ENCODE results near the gene TSPAN18. TPM values are rescaled to one million over a fixed set of nuclear protein-coding genes. Genes with fewer than 3 reads are reported as not detected.
A peak's percentile ranks its signal among the peaks of the same experiment; 100 is the strongest.

The TSPAN18 gene
- total and polyA plus RNA-seq, 2 of the 8 experiments (the other 6 are each of a cell fraction or from before 2014, with no cell fraction given): 5.2 to 10.2 TPM

GRCh38 chr11:44877571-44878497 lies 151.1 kb downstream of the TSPAN18 start:
- ChIA-PET POLR2A (ENCODE audit: partially characterized antibody) (interaction anchor here (1.3 kb wide), 1 partner anchor 15 kb away, joined by 5 read pairs; no protein-coding TSS in a partner anchor), CTCF (ENCODE audit: partially characterized antibody) (interaction anchor here (1.0 to 3.2 kb wide), 3 partner anchors 17 to 92 kb away, joined by 3 to 8 read pairs (median 3); no protein-coding TSS in a partner anchor)
- Histone ChIP-seq H3K4me3 (ENCODE audit: extremely low read depth in 1 of 4, insufficient read depth in 2 of 4, low read depth in 3 of 4, low read length in 4 of 4) (peak overlapping the region in 1 of 4 experiments; percentile 14; a peak in 1 of 8 replicates), H2BK12ac (ENCODE audit: low read depth, low read length) (0 out of 2 replicates have a peak overlapping the region, but pooled peaks have one; percentile 46), H3K4me2 (ENCODE audit: insufficient read depth in 1 of 2, low read depth in 2 of 2, low read length in 2 of 2) (peak overlapping the region; percentile 38 to 40; a peak in 3 of 4 replicates), H2BK15ac (ENCODE audit: low read length) (peak overlapping the region; percentile 96; the same call in 1 of the 2 replicates), H2AK5ac (ENCODE audit: low read depth, low read length) (no peak overlapping the region), H3K14ac (ENCODE audit: insufficient read length) (no peak overlapping the region), H3K23ac (ENCODE audit: insufficient read length) (no peak overlapping the region), H3K18ac (ENCODE audit: extremely low read depth, low read length) (peak overlapping the region; percentile 11; the same call in 1 of the 2 replicates), H2BK20ac (ENCODE audit: low read length) (peak overlapping the region; percentile 77), H4K20me1 (replicated peaks in 1 of 2; ENCODE audit: control insufficient read depth in 1 of 2, insufficient read depth in 2 of 2, low read length in 2 of 2) (no peaks in the 10 kb centered on the region), H3K27ac (ENCODE audit: low read depth, low read length) (no peak overlapping the region), H3K27me3 (replicated peaks in 1 of 4; ENCODE audit: control insufficient read depth in 3 of 4, extremely low read depth in 1 of 4, insufficient read depth in 3 of 4, low read length in 3 of 4) (peaks cover 0 to 26% (median 17%) of the 10 kb centered on the region in 4 experiments; a peak in 6 of 7 replicates), H3K23me2 (ENCODE audit: low read depth, low read length) (no peaks in the 10 kb centered on the region; the same call in 1 of the 2 replicates), H2AFZ (ENCODE audit: low read length) (no peak overlapping the region), H3K4ac (replicated peaks; ENCODE audit: insufficient read length, low read depth, low read length) (peak overlapping the region; percentile 50), H4K91ac (replicated peaks; ENCODE audit: insufficient read length, low read length) (no peak overlapping the region), H3K9ac (replicated peaks in 1 of 4; ENCODE audit: extremely low read depth in 1 of 4, low read depth in 3 of 4, low read length in 3 of 4) (no peak overlapping the region), H3K56ac (replicated peaks; ENCODE audit: insufficient read length, low read depth, low read length) (no peak overlapping the region), H3K36me3 (ENCODE audit: control insufficient read depth in 2 of 4, insufficient read depth in 4 of 4, low read length in 3 of 4) (no peaks in the 10 kb centered on the region), H3K9me3 (ENCODE audit: insufficient read depth in 2 of 2, low read depth in 1 of 2, low read length in 1 of 2) (no peaks in the 10 kb centered on the region), H2BK5ac (ENCODE audit: low read depth, low read length) (no peak overlapping the region), H4K8ac (ENCODE audit: extremely low read depth, insufficient read depth, low read length) (no peak overlapping the region), H4K5ac (ENCODE audit: insufficient read length, low read depth, low read length) (no peak overlapping the region), H3K79me2 (ENCODE audit: control insufficient read depth in 1 of 2, insufficient read depth in 2 of 2, low read length in 2 of 2) (no peaks in the 10 kb centered on the region), H3K79me1 (ENCODE audit: low read depth, low read length) (no peaks in the 10 kb centered on the region), H2BK120ac (replicated peaks; ENCODE audit: low read depth, low read length) (peak overlapping the region; percentile 93), H3K4me1 (replicated peaks in 1 of 4; ENCODE audit: control insufficient read depth in 3 of 4, insufficient read depth in 4 of 4, low read length in 3 of 4) (peaks cover 8 to 23% (median 11%) of the 10 kb centered on the region in 4 experiments)
- TF ChIP-seq POU5F1 (IDR thresholded peaks at IDR 0.05; ENCODE audit: low read depth, low read length): no peak
- TF ChIP-seq EZH2 (IDR thresholded peaks at IDR 0.05; ENCODE audit: low read depth, low read length, severe bottlenecking): peak; percentile 12
- WGBS, 2 experiments (ENCODE audit: extremely low coverage in 1 of 2, insufficient coverage in 1 of 2, insufficient read length in 1 of 2, insufficient replicate concordance in 2 of 2, low coverage in 1 of 2, low lambda C conversion rate in 2 of 2, missing lambda C conversion rate in 1 of 2): 56% methylated on average over 24 of the region's 26 CpGs; no CpG with 5 or more reads in 1 of the 2 experiments
- no peak for FAIRE-seq
- no peak for DNase-seq (ENCODE audit: low read depth in 1 of 2, low spot score in 2 of 2)
